GM18526 (cell line): ENCODE data around the gene ATP5PD.

ENCODE experiments used
- POLR2A ChIP-seq: IDR thresholded peaks from 3 replicates; pipeline ENCODE4 v1.6.1; 2011; ENCODE audit not compliant: insufficient read length; ENCODE audit errors: extremely low read depth

Gene ATP5PD

GRCh38 chr17:75082683-75083082 lies 35.9 kb upstream of the ATP5PD start:
- no peak for TF ChIP-seq POLR2A

- no peak for TF ChIP-seq POLR2A
Measured at GRCh38 chr17:75081611-75082540, 35.1 kb upstream of the ATP5PD start.

- TF ChIP-seq POLR2A: no peak
Measured at GRCh38 chr17:75079023-75079373, 32.2 kb upstream of the ATP5PD start.

- TF ChIP-seq POLR2A: peak; percentile 42
Measured at GRCh38 chr17:75078284-75079022, 31.7 kb upstream of the ATP5PD start.

- no peak for TF ChIP-seq POLR2A
Measured at GRCh38 chr17:75077496-75078283, 30.9 kb upstream of the ATP5PD start.

- TF ChIP-seq POLR2A: no peak
Measured at GRCh38 chr17:75077072-75077495, 30.3 kb upstream of the ATP5PD start.

- TF ChIP-seq POLR2A: no peak
Measured at GRCh38 chr17:75075597-75076336, 29.0 kb upstream of the ATP5PD start.

GRCh38 chr17:75074532-75074931 lies 27.8 kb upstream of the ATP5PD start:
- no peak for TF ChIP-seq POLR2A

- no peak for TF ChIP-seq POLR2A
Measured at GRCh38 chr17:75073618-75074047, 26.9 kb upstream of the ATP5PD start.

GRCh38 chr17:75069783-75070182 lies 23.0 kb upstream of the ATP5PD start:
- TF ChIP-seq POLR2A: no peak

GRCh38 chr17:75068750-75069149 lies 22.0 kb upstream of the ATP5PD start:
- TF ChIP-seq POLR2A: no peak

GRCh38 chr17:75067856-75068255 lies 21.1 kb upstream of the ATP5PD start:
- no peak for TF ChIP-seq POLR2A

- TF ChIP-seq POLR2A: no peak
Measured at GRCh38 chr17:75065562-75066151, 18.9 kb upstream of the ATP5PD start.

GRCh38 chr17:75064867-75065561 lies 18.2 kb upstream of the ATP5PD start:
- TF ChIP-seq POLR2A: no peak
